Transverse colon (tissue), 4 donors: ENCODE measurements around the gene THEM5. TPM values are rescaled to one million over a fixed set of nuclear protein-coding genes. Genes with fewer than 3 reads are reported as not detected.
"Not testable (repeated sequence)": the region's sequence is repeated elsewhere in the genome, so short reads cannot be mapped to it uniquely, and the experiment has no call there.

Source experiments
- DNase-seq: peaks from one replicate; pipeline ENCODE4 v3.0.0-alpha.2; 2019
- H3K27ac ChIP-seq, 4 donors: fragments of 200-600 bp; sonication (generic); 2 replicates each; pipeline ENCODE4 v1.5.1; 2016 to 2018; ENCODE audit warnings: inconsistent platforms in 4 of 4
- H3K27me3 ChIP-seq: fragments of 200-600 bp; sonication (generic); 2 replicates; pipeline ENCODE4 v1.5.1; 2017; ENCODE audit warnings: inconsistent platforms
- H3K36me3 ChIP-seq, 4 donors: fragments of 200-600 bp; sonication (generic); 2 replicates each; pipeline ENCODE4 v1.5.1; 2017 to 2019; ENCODE audit warnings: inconsistent platforms in 4 of 4
- H3K4me1 ChIP-seq, 4 donors: fragments of 200-600 bp; sonication (generic); 2 replicates each; pipeline ENCODE4 v1.5.1; 2017 to 2020; ENCODE audit warnings: inconsistent platforms in 4 of 4
- H3K4me3 ChIP-seq, 4 donors: fragments of 200-600 bp; sonication (generic); 1 replicate in 1 of 4; 2 replicates in 3 of 4; pipeline versions ENCODE4 v1.5.1 to v1.6.1; 2017 to 2019; ENCODE audit warnings: inconsistent platforms in 4 of 4
- H3K9me3 ChIP-seq, 2 donors: fragments of 200-600 bp; sonication (generic); 2 replicates each; pipeline ENCODE4 v1.5.1; 2017 to 2019; ENCODE audit warnings: inconsistent platforms in 2 of 2
- EP300 ChIP-seq: sonication (generic); formaldehyde crosslinking; IDR thresholded peaks from one replicate; pipeline ENCODE4 v1.6.1; 2017; ENCODE audit warnings: antibody characterized with exemption, low read depth
- POLR2A ChIP-seq: fragments of 450-650 bp; IDR thresholded peaks from one replicate; pipeline ENCODE4 v1.6.1; 2016; ENCODE audit warnings: antibody characterized with exemption, mild to moderate bottlenecking, moderate library complexity
- POLR2AphosphoS5 ChIP-seq, 3 donors: sonication (generic); formaldehyde crosslinking; IDR thresholded peaks; one replicate each; pipeline ENCODE4 v1.6.1; 2016; ENCODE audit warnings: antibody characterized with exemption in 3 of 3
- WGBS, 2 donors: methylation state at CpG; one replicate each; pipeline ENCODE4 v1.1.5; 2018; ENCODE audit warnings: low coverage in 1 of 2; 5-methylcytosine and 5-hydroxymethylcytosine counted together
- in situ Hi-C, 4 donors: fragments of 200-750 bp; cut with MboI; loops; one replicate each; pipeline versions ENCODE4 v1.15.0 to v1.15.1; 2017; ENCODE audit warnings: low sequenced_read_pairs in 3 of 4, low pct_ligation_motif_present in 1 of 4, low pct_unique_long_range_greater_than_20kb in 1 of 4
- intact Hi-C: fragments of 100-400 bp; cut with DNase I; formaldehyde crosslinking; loops from one replicate; pipeline ENCODE4 v1.15.1; 2023; ENCODE audit warnings: low total_unique reads
- total RNA-seq, 4 donors: library from RNA; depleted of rRNA; stranded (reverse); fragments of >200 nt; gene quantifications; one replicate each; pipeline ENCODE4 v1.1.0, GENCODE V29; 2016
- TF ChIP-seq, protein P1 (sequence below), 5 experiments: fragments of 200-600 bp in 3 of 5; fragments of 450-650 bp in 2 of 5; sonication (generic) in 3 of 5; IDR thresholded peaks; 1 replicate in 2 of 5; 2 replicates in 3 of 5; pipeline ENCODE4 v1.5.1; 2016 to 2017; ENCODE audit warnings: antibody characterized with exemption in 5 of 5, inconsistent platforms in 3 of 5, mild to moderate bottlenecking in 2 of 5, moderate library complexity in 1 of 5

Gene THEM5
- total RNA-seq, 4 donors from 2014 or later = not detected

DNA sequence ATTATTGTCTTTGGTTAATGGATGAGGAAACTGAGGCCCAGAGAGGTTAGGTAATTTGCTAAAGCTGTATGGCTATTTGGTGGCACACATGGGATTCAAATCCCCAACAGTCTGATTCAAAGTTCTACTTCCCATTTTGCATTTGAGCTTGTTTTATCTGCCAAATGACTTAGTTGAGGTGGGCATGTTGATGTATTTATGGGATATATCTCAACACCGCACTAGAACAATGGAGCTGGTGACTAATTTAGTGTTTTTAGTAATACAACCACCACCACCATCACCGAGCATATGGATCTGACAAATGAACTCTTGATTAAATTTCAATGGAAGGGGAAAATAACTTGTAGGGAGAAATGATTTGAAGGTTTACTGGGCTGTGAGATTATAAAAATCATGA, 29.0 kb upstream of the THEM5 start:
- H3K4me1 ChIP-seq = no peaks in the 10 kb centered on the region
- no peak overlapping the region for H3K27ac ChIP-seq
- no peaks in the 10 kb centered on the region for H3K9me3 ChIP-seq
- in situ Hi-C loops = no loop called here
- H3K4me3 ChIP-seq = no peak overlapping the region
- intact Hi-C loops = no loop called here
- H3K27me3 ChIP-seq = no peaks in the 10 kb centered on the region
- no peak for DNase-seq
- no peaks in the 10 kb centered on the region for H3K36me3 ChIP-seq
- TF ChIP-seq POLR2AphosphoS5 (IDR thresholded peaks at IDR 0.05) = no peak
- TF ChIP-seq POLR2A = no peak
- TF ChIP-seq, protein P1, sequence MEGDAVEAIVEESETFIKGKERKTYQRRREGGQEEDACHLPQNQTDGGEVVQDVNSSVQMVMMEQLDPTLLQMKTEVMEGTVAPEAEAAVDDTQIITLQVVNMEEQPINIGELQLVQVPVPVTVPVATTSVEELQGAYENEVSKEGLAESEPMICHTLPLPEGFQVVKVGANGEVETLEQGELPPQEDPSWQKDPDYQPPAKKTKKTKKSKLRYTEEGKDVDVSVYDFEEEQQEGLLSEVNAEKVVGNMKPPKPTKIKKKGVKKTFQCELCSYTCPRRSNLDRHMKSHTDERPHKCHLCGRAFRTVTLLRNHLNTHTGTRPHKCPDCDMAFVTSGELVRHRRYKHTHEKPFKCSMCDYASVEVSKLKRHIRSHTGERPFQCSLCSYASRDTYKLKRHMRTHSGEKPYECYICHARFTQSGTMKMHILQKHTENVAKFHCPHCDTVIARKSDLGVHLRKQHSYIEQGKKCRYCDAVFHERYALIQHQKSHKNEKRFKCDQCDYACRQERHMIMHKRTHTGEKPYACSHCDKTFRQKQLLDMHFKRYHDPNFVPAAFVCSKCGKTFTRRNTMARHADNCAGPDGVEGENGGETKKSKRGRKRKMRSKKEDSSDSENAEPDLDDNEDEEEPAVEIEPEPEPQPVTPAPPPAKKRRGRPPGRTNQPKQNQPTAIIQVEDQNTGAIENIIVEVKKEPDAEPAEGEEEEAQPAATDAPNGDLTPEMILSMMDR (IDR thresholded peaks at IDR 0.05) = no peak
- TF ChIP-seq EP300 = no peak
- 90 to 97% methylated on average over 2 of the region's 2 CpGs for WGBS, 2 donors

DNA sequence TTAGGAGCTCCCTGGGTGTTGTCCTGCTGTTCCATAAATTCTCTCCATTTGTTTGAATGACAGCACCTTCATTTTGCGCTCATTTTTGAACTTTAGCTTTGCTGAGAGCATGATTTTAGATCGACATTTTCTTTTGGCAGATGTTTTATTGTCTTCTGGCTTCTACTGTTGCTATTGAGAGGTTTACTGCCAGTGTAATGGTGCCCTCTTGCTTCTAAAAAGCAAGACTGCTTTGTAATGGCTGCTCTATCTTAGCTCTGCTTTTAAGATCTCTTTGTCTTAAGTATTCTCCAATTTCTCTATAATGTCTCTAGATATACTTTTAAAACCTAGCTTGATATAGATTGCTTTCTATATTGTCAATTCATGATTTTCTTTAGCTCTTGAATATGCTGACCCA, 28.0 kb upstream of the THEM5 start:
- intact Hi-C loops = no loop called here
- TF ChIP-seq POLR2A = no peak
- TF ChIP-seq, protein P1 (IDR thresholded peaks at IDR 0.05) = peak in 1 of 5 experiments; percentile 5
- Histone ChIP-seq H3K27ac (no peak overlapping the region), H3K4me1 (no peaks in the 10 kb centered on the region), H3K36me3 (no peaks in the 10 kb centered on the region), H3K4me3 (no peak overlapping the region), H3K9me3 (no peaks in the 10 kb centered on the region), H3K27me3 (no peaks in the 10 kb centered on the region)
- no peak for DNase-seq
- WGBS, 2 donors = 22 to 40% methylated on average over 2 of the region's 2 CpGs
- in situ Hi-C loops = no loop called here

DNA sequence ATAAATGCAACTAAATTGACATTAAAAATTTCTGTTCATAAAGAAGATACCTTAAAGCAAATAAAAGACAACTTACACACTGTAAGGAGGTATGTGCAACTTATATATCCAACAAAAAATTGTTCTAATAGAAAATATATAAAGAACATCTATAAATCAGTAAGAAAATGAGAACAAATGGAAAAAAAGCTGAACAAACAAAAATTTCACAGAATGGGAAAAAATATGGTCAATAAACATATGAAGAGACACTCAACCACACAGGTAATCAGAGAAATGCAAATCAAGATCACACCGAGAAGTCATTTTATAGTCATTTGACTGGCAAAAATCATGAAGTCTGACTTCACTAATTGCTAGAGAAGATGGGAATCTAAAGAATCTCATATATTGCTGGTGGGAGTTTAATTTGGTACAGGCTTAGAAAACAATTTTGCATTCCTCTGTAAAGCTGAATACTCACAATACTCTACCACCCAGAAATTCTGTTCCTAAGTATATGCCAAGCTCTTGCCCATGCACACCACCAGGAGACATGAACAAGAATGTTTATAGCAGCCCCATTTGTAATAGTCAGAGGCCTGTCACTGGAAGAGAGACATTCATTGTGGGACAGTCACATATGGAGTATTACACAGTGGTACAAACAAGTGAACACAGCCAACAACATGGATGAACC, 22.0 kb upstream of the THEM5 start:
- no peak for DNase-seq
- no peaks in the 10 kb centered on the region for H3K27me3 ChIP-seq
- no peak overlapping the region for H3K27ac ChIP-seq
- no peaks in the 10 kb centered on the region for H3K9me3 ChIP-seq
- in situ Hi-C loops (no loop called here), intact Hi-C loops (no loop called here)
- TF ChIP-seq POLR2AphosphoS5 (IDR thresholded peaks at IDR 0.05) (no peak), POLR2A (no peak)
- no peaks in the 10 kb centered on the region for H3K4me1 ChIP-seq
- no peaks in the 10 kb centered on the region for H3K36me3 ChIP-seq
- H3K4me3 ChIP-seq = no peak overlapping the region
- WGBS, 2 donors = 79 to 83% methylated on average over 1 of the region's 1 CpG

DNA sequence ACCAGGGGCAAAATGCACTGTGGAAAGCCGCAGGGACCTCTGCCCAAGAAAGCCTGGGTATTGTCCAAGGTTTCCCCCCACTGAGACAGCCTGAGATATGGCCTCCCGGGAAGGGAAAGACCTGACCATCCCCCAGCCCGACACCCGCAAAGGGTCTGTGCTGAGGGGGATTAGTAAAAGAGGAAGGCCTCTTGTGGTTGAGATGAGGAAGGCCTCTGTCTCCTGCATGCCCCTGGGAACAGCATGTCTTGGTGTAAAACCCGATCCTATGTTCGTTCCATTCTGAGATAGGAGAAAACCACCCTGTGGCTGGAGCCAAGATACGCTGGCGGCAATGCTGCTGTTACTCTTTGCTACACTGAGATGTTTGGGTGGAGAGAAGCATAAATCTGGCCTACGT, 19.3 kb upstream of the THEM5 start:
- H3K4me1 ChIP-seq, intact Hi-C loops, H3K27me3 ChIP-seq, DNase-seq, H3K27ac ChIP-seq, H3K4me3 ChIP-seq, H3K9me3 ChIP-seq, H3K36me3 ChIP-seq, in situ Hi-C loops: not testable (repeated sequence)
- 76% methylated on average over 9 of the region's 9 CpGs; no CpG with 5 or more reads in 1 of the 2 donors for WGBS, 2 donors

DNA sequence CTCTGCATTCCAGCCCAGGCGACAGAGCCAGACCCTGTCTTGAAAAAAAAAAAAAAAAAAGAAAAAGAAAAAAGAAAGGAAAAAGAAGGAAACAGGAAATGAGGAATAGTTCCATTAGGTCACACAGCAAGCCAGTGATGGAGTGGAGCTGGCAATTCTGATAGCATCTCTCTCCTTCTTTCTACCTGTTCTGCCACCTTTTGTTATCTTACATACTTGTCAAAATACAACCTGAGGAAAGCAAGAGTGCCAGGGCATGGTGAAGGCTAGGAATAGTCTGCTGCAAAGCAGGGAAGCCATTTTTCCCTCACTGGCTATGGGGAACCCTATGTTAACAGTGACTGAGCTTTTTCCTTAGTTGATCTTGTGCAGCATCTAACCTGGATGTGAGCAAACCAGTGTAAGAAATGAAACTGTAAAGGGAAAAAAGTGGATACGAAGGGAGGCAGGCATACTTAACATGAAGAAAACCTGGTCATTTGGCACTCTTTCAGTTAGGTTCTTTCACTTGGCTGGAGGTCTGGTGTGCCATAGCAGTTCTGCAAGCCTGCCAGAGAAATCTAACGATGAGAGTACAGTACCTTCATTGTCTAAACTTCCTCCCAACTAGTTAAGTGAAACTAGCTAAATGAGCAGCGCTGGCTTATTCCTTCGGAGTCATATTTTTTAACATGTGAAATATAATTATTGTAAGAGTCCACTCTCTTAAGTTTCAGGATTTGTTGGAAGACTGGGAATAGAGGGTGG, 17.9 kb upstream of the THEM5 start:
- intact Hi-C loops = no loop called here

More for the DNA sequence above, 17.9 kb upstream of the THEM5 start:
- TF ChIP-seq EP300 (no peak), POLR2AphosphoS5 (IDR thresholded peaks at IDR 0.05) (no peak), POLR2A (no peak)
- TF ChIP-seq, protein P1 (IDR thresholded peaks at IDR 0.05) = no peak
- Histone ChIP-seq H3K27me3 (no peaks in the 10 kb centered on the region), H3K4me3 (no peak overlapping the region), H3K4me1 (peaks cover 0 to 12% (median 2%) of the 10 kb centered on the region in 4 donors), H3K36me3 (no peaks in the 10 kb centered on the region), H3K27ac (no peak overlapping the region), H3K9me3 (no peaks in the 10 kb centered on the region)
- WGBS, 2 donors = 37 to 50% methylated on average over 5 of the region's 5 CpGs
- DNase-seq = no peak
- in situ Hi-C loops = no loop called here
